Measurements from ENCODE around the gene TLK2. TPM values are rescaled to one million over a fixed set of nuclear protein-coding genes. Genes with fewer than 3 reads are reported as not detected.
"Not testable (repeated sequence)": the region's sequence is repeated elsewhere in the genome, so short reads cannot be mapped to it uniquely, and the experiment has no call there.

TLK2 gene
- polyA plus RNA-seq, 3 donors, result 70.4 to 77.2 (median 73.3) TPM

DNA sequence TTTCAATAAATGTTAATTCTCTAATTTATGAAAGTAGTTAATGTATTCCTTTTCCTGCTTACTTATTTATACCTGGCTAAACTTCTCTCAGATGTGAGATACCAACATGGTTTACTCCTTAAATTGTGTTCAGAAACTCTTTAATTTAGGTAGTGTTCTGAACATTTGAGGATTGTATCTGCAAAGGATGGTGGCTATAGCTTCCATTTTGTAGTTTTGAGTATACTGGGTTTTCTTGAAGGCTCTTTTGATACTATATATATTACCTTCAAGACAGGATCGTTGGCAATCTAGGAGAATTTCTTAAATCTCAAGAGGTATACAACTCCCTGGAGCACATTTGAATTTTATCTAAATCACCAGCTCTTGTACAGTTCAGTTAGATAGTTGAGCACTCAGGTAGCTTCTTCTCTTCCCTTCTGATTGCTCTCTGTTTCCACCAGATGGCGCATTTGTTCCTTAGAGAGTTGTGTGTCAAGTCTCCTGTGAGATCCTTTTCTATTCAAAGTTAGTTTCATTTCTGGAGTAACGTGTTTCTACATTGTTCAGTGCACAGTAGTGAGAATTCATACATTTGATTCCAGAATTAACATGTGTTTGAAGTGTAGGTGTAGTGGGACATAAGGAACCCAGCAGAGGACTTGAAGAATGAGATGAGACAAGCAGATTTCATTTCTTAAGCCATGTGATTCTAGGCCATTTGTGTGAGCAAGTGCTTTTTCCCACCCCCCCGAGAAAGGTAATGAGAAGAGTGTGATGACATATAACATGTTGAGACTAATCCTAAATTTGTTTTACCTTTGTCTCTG is 74.4 kb downstream of the TLK2 start:
- DNase-seq (ENCODE audit: low read depth in 3 of 3, low spot score in 2 of 3), result not testable (repeated sequence)

DNA sequence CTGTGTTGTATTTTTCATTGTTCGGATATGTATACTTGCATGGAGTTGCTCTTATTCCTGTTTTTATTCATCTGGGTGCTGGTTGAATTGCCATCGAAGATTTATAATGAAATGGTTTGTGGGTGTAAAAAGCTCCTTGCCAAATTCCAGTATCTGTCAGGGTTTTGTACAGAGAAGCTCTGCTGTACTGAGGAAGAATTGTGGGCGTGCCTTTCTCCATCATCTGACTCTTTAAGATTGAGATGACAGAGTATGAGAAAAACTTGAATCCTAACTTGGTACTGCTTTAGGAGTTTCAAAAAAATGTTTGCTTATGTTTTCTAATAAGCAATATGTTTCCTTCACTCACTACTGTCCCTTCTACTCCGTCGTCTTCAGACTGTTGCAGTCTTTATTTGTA is 78.9 kb downstream of the TLK2 start:
- not testable (repeated sequence) for DNase-seq (ENCODE audit: low read depth in 3 of 3, low spot score in 2 of 3)

DNA sequence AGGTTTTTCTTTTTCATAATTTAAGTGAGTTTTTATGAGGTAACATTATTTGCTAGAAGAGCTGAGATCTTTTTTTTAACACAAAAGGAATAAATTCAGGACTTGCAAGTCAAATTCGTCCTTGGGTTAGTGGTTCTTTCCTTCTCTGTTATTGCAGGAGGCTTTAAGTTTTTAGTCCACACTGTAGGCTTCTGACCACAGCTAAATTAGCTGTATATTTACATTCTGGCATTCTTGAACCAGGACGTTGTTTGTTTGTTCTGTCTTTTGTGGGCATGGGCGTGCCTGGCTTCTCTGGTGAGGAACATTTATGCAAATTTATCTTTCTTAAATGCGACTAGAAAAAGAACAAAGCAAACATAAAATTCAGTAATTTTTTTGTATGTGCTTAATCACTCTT is 80.3 kb downstream of the TLK2 start:
- DNase-seq (ENCODE audit: low read depth in 3 of 3, low spot score in 2 of 3), result not testable (repeated sequence)

- DNase-seq (ENCODE audit: low read depth in 3 of 3, low spot score in 2 of 3), result not testable (repeated sequence)
Observed at GRCh38 chr17:62560971-62561370, 82.3 kb downstream of the TLK2 start.

DNA sequence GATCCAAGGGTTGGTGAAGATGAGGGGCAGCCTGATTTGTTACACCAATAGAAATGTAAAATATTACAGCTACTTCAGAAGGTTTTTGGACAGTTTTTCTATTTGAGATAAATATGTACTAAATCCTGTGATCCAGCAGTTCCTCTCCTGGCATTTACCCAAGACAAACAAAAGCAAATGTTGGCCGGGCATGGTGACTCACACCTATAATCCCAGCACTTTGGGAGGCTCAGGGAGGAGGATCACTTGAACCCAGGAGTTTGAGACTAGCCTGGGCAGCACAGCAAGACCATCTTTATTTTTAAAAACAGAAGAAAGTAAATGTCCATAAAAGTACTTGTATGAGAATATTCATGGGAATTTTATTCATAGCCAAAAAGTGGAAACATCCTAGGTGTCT is 84.0 kb downstream of the TLK2 start:
- DNase-seq (ENCODE audit: low read depth in 3 of 3, low spot score in 2 of 3), result no peak

DNA sequence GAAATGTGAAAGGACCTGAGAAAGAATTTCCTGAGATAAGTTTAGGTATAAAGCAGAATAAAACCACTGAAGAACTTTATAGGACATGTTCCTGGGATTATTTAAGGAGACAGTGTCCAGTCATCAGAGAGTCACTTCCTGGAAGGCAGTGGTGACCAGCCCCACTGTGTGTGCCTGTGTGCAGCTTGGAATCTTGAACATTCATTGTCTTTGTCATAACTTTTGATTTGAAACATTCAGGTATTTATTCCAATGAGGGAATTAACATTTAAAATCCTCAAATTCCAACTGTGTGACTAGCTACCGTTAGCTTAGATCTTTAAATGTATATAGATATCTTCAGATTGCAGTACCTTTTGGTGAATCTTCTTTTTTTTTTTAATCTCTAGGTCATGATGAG is 87.2 kb downstream of the TLK2 start:
- no peak for DNase-seq (ENCODE audit: low read depth in 3 of 3, low spot score in 2 of 3)

- no peak for DNase-seq (ENCODE audit: low read depth in 3 of 3, low spot score in 2 of 3)
Observed at GRCh38 chr17:62566996-62567578, 88.5 kb downstream of the TLK2 start.

DNA sequence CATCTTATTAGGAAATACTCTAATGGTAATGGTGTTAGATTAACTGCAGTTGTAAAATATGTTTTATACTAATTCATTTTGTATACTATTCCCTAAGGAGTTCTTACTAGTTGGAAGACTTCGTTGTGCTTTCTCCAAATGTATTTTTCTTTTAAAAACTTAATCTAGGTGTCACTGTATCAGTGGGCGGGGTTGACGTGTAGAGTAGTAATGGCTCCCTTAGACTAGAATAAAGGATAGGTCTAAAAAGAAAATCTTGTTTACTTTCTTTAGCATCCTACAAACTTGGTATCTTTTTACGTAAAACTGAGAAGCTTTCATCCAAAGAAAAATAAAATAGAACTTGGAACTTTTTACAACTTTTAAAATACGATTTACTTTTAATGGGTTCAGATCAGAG is 93.9 kb downstream of the TLK2 start:
- no peak for DNase-seq (ENCODE audit: low read depth in 3 of 3, low spot score in 2 of 3)

DNA sequence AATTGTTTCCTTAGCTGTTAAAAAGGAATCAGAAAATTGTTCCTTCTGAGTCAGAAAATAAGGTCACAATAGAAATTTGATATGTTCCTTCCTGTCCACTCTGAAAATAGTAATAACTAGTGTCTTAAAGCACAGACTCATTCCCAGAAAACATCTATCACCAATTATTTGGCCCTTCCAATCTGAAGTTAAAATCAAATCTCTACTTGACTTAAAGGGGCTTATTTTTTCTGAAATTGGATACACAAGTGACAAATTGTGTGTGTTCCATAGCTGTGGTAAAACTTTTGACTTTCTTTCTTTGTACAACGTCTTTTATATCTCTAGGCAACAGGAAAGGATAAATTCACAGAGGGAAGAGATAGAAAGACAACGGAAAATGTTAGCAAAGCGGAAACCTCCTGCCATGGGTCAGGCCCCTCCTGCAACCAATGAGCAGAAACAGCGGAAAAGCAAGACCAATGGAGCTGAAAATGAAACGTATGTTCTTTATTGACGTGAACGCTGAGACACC is 94.3 kb downstream of the TLK2 start:
- peak in 1 of 3 donors; percentile 36 for DNase-seq (ENCODE audit: low read depth in 3 of 3, low spot score in 2 of 3)

DNA sequence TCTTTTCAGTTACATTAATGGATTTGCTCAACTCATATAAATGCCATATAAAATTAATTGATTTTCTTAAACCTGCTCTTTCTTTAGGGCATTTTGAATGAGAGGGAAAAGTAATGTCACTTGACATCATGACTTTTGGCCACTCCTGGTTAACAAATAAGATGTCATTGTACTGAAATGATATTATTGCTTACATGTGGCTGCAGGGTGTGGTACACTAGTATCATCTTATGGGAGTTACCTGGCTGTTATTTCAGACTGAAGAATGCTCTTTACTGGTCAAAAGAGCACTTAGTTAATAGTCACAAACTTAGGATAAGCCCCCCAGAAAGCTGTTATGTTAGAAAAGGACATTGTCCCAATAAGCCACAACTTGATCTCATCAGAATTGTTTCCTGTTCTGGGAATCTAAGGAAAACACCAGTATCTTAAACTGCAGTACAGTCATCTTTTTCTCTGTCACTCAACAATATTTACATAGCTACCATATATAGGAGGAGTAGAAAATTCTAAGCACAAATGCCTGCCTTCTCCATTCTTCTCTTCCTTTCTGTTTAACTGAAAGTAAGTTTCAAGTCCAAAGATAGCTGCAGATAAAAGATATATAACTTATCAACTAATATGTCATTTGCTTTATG is 95.0 kb downstream of the TLK2 start:
- no peak for DNase-seq (ENCODE audit: low read depth in 3 of 3, low spot score in 2 of 3)

GRCh38 chr17:62576382-62576781 is 97.8 kb downstream of the TLK2 start:
- no peak for DNase-seq (ENCODE audit: low read depth in 3 of 3, low spot score in 2 of 3)

DNA sequence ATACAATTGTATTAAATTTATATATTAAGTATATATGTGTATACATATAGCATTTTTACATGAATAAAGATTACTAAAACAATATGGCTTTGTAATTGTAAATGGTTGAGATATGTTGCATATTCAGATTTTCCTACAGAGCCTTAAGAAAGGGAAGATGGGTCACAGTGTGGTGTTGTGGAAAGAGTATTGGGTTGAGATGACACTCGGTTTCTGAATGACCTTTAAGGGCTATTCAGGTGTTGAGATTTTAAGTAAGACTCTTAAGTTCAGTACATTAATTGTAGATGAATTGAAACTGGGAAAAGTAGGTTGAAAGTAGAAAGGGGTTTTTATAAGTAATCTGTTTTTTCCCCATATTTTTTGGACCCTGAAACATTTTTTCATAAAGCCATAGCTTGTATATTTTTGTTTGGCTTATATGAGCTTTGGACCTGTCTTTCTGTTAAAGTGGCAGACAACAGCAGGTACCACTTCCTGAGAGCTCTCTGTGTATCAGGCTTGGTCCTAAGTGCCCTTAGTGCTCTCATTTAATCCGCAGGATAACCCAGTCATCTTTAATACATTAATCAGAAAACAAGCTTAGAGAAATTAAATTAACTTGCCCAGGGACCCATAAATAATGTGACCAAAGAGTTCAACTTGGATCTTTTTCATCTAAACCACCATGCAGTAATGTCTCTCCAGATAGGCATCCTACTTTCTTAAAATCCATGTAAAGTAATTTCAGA is 100.3 kb downstream of the TLK2 start:
- no peak for DNase-seq (ENCODE audit: low read depth in 3 of 3, low spot score in 2 of 3)

- no peak for DNase-seq (ENCODE audit: low read depth in 3 of 3, low spot score in 2 of 3)
Observed at GRCh38 chr17:62580947-62581346, 102.3 kb downstream of the TLK2 start.

DNA sequence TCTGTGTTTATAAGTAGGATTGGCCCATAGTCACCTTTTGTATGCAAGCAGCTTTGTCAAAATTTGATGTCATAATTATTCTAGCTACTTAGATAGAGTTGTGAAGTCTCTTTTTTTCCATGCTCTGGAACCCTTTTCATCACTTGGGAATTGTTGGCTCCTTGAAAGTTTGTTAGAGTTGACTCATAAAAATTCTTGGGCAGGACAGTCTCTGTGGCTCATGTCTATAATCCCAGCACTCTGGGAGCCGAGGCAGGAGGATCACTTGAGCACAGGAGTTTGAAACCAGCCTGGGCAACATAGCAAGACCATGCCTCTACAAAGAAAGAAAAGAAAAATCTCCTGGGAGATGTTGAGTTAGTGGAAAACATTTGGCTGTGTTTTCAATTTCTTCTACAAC is 103.1 kb downstream of the TLK2 start:
- DNase-seq (ENCODE audit: low read depth in 3 of 3, low spot score in 2 of 3), result no peak

DNA sequence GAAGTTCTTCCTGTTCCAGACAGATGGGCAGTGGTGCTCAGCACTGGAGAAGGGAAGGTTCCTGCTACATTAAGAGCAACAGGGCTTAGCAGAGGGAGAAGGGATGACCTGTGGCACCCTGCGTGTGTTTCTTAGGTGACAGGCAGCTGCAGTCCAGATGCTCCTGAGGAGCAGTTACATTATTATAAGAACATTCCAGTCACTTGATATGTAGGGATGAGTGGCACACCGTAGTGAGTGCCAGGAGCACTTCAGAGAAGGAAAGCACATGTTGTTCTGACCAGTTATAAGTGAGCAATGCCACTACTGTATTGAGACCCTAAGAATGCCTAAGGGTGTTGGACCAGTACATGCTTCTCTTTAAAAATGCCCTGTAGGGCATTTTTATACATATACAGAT is 108.9 kb downstream of the TLK2 start:
- no peak for DNase-seq (ENCODE audit: low read depth in 3 of 3, low spot score in 2 of 3)

GRCh38 chr17:62588109-62588508 is 109.5 kb downstream of the TLK2 start:
- no peak for DNase-seq (ENCODE audit: low read depth in 3 of 3, low spot score in 2 of 3)

- DNase-seq (ENCODE audit: low read depth in 3 of 3, low spot score in 2 of 3), result no peak
Observed at GRCh38 chr17:62591333-62591732, 112.7 kb downstream of the TLK2 start.

DNA sequence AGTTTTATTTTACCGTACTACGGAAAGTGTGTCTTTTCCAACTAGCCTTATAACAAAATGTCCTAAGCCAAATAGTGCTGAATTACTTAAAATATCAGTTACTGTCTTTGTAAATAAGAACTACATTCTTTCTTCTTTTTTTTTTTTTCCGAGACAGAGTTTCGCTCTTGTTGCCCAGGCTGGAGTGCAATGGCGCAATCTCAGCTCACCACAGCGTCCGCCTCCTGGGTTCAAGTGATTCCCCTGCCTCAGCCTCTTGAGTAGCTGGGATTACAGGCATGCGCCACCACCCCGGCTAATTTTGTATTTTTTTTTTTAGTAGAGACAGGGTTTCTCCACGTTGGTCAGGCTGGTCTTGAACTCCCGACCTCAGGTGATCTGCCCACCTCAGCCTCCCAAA is 113.2 kb downstream of the TLK2 start:
- DNase-seq (ENCODE audit: low read depth in 3 of 3, low spot score in 2 of 3), result not testable (repeated sequence)

GRCh38 chr17:62592341-62593099 is 113.9 kb downstream of the TLK2 start:
- no peak for DNase-seq (ENCODE audit: low read depth in 3 of 3, low spot score in 2 of 3)

GRCh38 chr17:62595484-62595883 is 116.9 kb downstream of the TLK2 start:
- no peak for DNase-seq (ENCODE audit: low read depth in 3 of 3, low spot score in 2 of 3)
